Stomach smooth muscle (tissue), 2 donors: ENCODE results near the gene RBM33.

Experiments
- H3K27ac ChIP-seq: one replicate; pipeline ENCODE4 v1.7.0; 2013; ENCODE audit warnings: mild to moderate bottlenecking, low read length, inconsistent platforms
- H3K27me3 ChIP-seq, 2 donors: one replicate each; pipeline ENCODE4 v1.7.0; 2013; ENCODE audit warnings: low read length in 2 of 2; ENCODE audit not compliant: insufficient read depth in 2 of 2, control insufficient read depth in 1 of 2
- H3K36me3 ChIP-seq, 2 donors: one replicate each; pipeline ENCODE4 v1.7.0; 2013; ENCODE audit warnings: low read length in 2 of 2; ENCODE audit not compliant: control insufficient read depth in 2 of 2, insufficient read depth in 2 of 2
- H3K4me1 ChIP-seq: one replicate; pipeline ENCODE4 v1.7.0; 2013; ENCODE audit warnings: low read length; ENCODE audit not compliant: control insufficient read depth, insufficient read depth
- H3K4me3 ChIP-seq, 2 donors: one replicate each; pipeline ENCODE4 v1.7.0; 2013; ENCODE audit warnings: low read length in 2 of 2
- H3K9ac ChIP-seq, 2 donors: one replicate each; pipeline ENCODE4 v1.7.0; 2013; ENCODE audit warnings: low read length in 2 of 2, mild to moderate bottlenecking in 1 of 2
- H3K9me3 ChIP-seq, 2 donors: one replicate each; pipeline ENCODE4 v1.7.0; 2013; ENCODE audit warnings: low read length in 2 of 2; ENCODE audit not compliant: control insufficient read depth in 2 of 2
- donor health status: healthy.
- donor health status: Pancreatic carcinoma.

The RBM33 gene

DNA sequence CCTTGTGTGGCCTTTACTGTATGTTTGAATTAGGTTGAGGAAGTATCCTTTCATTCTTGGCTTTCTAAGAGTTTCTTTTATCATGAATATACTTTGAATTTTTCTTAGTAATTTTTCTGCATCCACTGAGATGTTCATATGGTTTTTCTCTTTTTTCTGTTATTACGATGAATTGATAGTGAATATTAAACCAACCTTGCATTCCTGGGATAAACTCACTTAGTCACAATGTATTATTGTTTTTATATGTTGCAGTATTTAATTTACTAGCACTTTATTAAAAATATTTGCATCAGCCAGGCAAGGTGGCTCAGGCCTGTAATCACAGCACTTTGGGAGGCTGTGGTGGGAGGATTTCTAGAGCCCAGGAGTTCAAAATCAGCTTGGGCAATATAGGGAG is 15.3 kb upstream of the RBM33 start:
- H3K9ac ChIP-seq, result no peak overlapping the region
- H3K27me3 ChIP-seq, result no peaks in the 10 kb centered on the region
- no peak overlapping the region for H3K27ac ChIP-seq
- H3K4me1 ChIP-seq, result no peaks in the 10 kb centered on the region
- H3K9me3 ChIP-seq, result peaks cover 4 to 9% of the 10 kb centered on the region in 2 donors
- no peak overlapping the region for H3K4me3 ChIP-seq
- no peaks in the 10 kb centered on the region for H3K36me3 ChIP-seq

DNA sequence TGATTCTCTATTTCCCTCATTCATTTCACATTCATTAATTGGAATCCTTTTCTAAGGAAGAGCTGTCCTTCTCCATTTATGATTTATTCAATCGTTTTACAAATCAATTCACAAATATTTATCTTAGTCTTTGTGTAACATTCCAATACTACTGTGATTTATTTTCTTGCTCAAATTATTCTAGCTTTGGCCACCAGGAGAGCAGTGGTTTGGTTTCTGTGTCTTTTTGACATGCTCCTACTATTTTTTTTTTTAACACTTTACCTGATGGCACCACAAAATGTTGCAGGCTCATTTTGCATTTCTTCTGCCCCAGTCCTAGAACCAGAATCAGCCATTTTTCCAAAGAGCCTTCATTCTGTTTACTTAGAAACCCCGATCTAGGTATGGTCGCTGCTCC is 13.3 kb upstream of the RBM33 start:
- Histone ChIP-seq H3K27ac (no peak overlapping the region), H3K4me3 (no peak overlapping the region), H3K9ac (no peak overlapping the region), H3K4me1 (no peaks in the 10 kb centered on the region), H3K9me3 (peaks cover 4% of the 10 kb centered on the region in 2 donors), H3K36me3 (no peaks in the 10 kb centered on the region), H3K27me3 (no peaks in the 10 kb centered on the region)

DNA sequence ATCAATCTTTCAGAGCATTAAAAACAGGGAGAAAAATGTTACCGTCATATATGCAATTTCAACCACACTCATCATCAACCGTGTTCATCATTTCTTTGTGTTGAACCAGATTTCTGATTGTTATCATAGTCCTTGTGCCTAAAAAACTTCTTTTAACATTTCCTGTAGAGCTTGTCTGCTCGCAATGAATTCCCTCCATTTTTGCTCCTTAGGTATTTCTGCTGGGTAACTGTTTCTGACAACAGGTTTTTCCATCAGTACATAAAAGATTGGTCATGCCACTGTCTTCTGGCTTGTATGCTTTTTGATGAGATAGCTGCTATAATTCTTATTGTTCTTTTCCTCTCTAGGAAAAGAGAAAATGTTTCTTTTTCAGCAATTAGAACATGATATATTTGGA is 8.6 kb upstream of the RBM33 start:
- peaks cover 0 to 5% of the 10 kb centered on the region in 2 donors for H3K36me3 ChIP-seq
- H3K4me1 ChIP-seq, result no peaks in the 10 kb centered on the region
- no peak overlapping the region for H3K4me3 ChIP-seq
- no peak overlapping the region for H3K9ac ChIP-seq
- no peak overlapping the region for H3K27ac ChIP-seq
- H3K27me3 ChIP-seq, result no peaks in the 10 kb centered on the region
- H3K9me3 ChIP-seq, result peaks cover 0 to 7% of the 10 kb centered on the region in 2 donors

DNA sequence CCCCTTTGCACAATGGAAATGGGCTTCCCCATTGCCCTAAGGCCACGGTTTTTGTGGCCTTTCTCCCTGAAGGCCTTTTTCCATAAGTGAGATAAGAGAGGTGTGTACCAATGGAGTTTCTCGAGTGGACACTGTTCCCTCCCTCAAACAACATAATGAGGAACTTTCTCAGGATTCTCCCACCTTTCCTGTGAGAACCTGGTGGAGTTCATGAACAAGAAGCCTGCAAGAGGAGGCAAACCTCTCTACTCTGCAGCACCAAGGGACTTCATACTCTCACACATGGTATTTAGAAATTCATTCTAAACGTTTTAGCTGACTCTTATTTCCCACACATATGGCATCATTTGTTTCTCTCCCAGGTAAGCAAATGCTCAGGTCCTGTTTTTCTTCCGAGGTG is 7.3 kb upstream of the RBM33 start:
- H3K4me3 ChIP-seq, result no peak overlapping the region
- H3K36me3 ChIP-seq, result peaks cover 4 to 8% of the 10 kb centered on the region in 2 donors
- H3K27me3 ChIP-seq, result no peaks in the 10 kb centered on the region
- no peaks in the 10 kb centered on the region for H3K4me1 ChIP-seq
- H3K27ac ChIP-seq, result no peak overlapping the region
- peaks cover 0 to 3% of the 10 kb centered on the region in 2 donors for H3K9me3 ChIP-seq
- no peak overlapping the region for H3K9ac ChIP-seq

DNA sequence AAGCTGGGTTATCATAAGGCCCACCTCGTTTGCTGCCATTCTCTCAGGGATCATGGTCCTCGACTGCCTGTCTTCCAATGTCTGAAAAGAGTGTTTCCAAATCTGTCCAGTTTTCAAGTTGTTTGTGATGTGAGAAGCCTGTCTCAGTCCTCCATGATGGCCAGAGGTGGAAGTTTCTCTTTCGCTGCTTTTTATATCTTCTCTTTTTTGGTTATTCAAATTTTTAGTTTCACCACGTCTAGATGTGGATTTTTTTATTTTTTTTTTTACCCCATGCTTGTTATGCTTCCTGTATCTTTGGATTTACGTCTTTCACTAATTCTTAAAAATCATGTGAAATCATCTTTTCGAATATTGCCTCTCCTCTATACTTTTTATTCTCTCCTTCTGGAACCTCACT is 6.1 kb upstream of the RBM33 start:
- Histone ChIP-seq H3K27me3 (no peaks in the 10 kb centered on the region), H3K4me1 (no peaks in the 10 kb centered on the region), H3K9ac (no peak overlapping the region), H3K9me3 (peaks cover 0 to 3% of the 10 kb centered on the region in 2 donors), H3K27ac (no peak overlapping the region), H3K36me3 (peaks cover 4 to 8% of the 10 kb centered on the region in 2 donors), H3K4me3 (no peak overlapping the region)

DNA sequence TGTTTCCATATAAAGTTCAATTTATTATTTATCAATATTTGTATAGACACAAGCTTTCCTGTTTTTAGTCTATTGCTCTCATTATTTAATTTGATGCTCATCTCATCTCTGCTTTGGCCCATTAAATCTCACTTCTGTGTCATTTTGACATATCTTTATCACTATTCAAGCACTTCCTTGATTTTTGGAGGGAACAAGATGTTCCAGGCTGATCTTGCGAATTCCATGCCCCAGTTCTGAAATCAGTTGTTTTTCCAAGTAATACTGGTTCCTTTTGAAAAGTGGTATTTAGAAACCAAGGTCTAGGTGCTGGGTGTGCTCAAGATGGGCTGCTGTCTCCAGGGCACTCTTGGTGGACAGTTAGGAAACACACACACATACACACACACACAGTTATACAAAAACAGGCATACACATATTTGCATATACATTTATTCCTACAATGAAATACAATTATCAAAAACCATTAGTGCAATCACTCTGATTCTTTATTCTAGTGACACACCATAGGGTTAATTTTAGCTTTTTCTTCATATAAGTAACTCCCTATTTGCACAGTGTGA is 4.4 kb upstream of the RBM33 start:
- Histone ChIP-seq H3K4me3 (no peak overlapping the region), H3K9ac (no peak overlapping the region), H3K9me3 (peaks cover 0 to 3% of the 10 kb centered on the region in 2 donors), H3K27me3 (no peaks in the 10 kb centered on the region), H3K27ac (no peak overlapping the region), H3K36me3 (peaks cover 4 to 8% of the 10 kb centered on the region in 2 donors), H3K4me1 (peaks cover 6% of the 10 kb centered on the region)

DNA sequence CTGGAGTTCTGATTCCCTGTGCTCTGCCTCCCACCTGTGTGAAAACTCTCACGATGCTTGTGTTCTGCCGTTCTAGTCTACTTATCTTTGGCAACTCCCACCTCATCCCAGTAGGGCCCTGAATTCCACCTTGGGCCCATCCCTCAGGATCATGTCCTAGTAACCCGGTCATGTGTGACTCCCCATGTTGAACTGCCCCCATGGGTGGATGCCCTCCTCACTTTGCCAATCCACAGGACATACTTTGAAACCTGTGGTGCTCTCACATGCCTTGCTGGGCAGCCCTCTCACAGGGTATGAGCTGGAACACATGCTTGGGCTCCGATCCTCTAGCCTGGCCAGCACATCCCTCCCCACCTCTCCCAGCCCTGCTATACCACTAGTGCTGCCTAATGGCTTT is 3.8 kb upstream of the RBM33 start:
- Histone ChIP-seq H3K4me3 (no peak overlapping the region), H3K27ac (no peak overlapping the region), H3K9me3 (peaks cover 0 to 3% of the 10 kb centered on the region in 2 donors), H3K36me3 (peaks cover 4 to 8% of the 10 kb centered on the region in 2 donors), H3K27me3 (no peaks in the 10 kb centered on the region), H3K4me1 (peaks cover 6% of the 10 kb centered on the region), H3K9ac (no peak overlapping the region)

DNA sequence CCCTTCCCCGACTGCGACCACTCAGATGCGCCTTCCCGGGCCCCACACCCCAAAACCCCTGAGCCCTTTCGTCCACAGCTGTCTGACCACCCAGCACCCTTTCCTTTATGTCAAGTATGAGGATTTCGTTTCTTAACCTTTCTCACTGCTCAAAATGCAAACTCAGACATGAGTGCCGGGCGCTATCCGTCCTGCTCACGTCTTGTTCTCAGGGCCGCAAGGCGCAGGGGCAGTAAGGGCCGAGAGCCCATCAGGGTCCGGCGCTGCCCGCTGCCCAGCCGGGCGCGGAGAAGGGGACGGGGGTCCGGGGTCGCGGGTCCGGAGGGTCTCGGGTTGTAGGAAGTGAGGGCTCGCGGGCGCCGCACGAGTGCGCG is 670 bp upstream of the RBM33 start:
- Histone ChIP-seq H3K27ac (peak overlapping the region; percentile 86), H3K36me3 (peaks cover 4 to 8% of the 10 kb centered on the region in 2 donors), H3K4me1 (peaks cover 10% of the 10 kb centered on the region), H3K27me3 (no peaks in the 10 kb centered on the region), H3K9ac (peak overlapping the region; percentile 81 to 97), H3K4me3 (peak overlapping the region; percentile 95 to 98), H3K9me3 (no peaks in the 10 kb centered on the region)

DNA sequence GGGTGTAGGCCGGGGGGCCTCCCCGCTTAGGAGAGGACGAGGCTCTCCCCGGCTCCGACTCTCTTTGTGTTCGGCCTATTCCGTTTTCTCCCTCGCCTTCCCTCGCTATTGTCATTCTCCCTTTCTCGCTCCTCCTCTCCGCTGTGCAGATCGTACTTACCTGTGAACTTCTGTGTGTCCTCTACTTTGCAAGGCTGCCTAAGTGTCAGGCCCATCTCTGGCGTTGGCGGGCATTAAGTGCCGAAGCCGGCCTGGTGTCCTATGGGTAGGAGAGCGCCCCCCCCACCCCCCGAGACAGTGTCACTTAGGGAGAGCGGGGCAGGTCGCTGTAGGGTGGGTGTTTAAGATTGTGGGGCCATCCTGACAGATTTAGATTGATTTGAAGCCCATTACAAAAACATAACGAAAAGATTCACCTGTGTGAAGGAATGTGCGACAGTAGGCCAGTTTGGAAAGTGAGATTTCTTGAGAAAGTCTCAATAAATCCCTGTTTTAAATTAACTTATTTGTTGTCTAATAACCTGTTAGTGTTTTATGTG is 579 bp downstream of the RBM33 start:
- H3K9ac ChIP-seq, result peak overlapping the region; percentile 81 to 97
- no peaks in the 10 kb centered on the region for H3K27me3 ChIP-seq
- H3K27ac ChIP-seq, result peak overlapping the region; percentile 86
- H3K36me3 ChIP-seq, result peaks cover 4 to 8% of the 10 kb centered on the region in 2 donors
- peak overlapping the region; percentile 95 to 98 for H3K4me3 ChIP-seq
- H3K4me1 ChIP-seq, result peaks cover 10% of the 10 kb centered on the region
- H3K9me3 ChIP-seq, result no peaks in the 10 kb centered on the region

DNA sequence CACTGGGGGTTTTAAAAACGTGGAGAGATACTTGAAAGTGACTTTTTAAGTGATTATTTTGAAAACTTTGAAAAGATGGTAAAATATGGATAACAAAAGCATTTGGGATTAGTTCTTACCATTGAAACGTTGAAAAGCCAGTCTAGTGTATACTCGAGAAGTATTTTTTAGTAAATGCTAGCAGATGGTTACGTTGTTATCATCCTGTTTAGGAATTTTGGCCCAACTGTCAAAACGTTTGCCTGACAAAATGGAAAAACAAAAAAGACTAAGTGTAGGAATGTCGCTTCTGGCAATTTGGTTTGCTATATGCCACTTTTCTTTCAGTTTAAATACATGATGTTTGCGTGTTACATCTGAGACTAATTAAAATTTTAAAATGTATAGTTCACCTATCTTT is 1.2 kb downstream of the RBM33 start:
- Histone ChIP-seq H3K4me3 (peak overlapping the region; percentile 95 to 98), H3K9me3 (no peaks in the 10 kb centered on the region), H3K4me1 (peaks cover 10% of the 10 kb centered on the region), H3K27ac (no peak overlapping the region), H3K9ac (peak overlapping the region; percentile 81 to 97), H3K27me3 (no peaks in the 10 kb centered on the region), H3K36me3 (peaks cover 4% of the 10 kb centered on the region in 2 donors)

DNA sequence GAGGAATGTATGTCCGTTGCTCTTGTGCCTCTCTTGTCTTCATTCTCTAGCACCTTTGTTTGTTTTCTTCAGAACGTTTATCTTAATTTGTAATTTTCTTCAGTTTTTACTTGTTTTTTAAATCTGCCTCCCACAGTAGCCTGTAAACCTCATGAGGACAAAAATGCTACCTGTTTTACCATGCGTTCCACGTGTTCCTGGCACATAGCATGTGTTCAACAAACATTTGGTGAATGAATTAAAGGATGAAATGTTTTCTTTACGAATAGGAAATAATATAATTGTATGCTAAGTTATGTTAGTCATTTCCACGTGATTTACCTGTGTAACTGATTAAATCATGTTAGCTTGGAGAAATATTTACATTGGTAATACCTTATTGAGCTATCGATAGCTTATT is 2.2 kb downstream of the RBM33 start:
- Histone ChIP-seq H3K9me3 (no peaks in the 10 kb centered on the region), H3K27me3 (no peaks in the 10 kb centered on the region), H3K27ac (no peak overlapping the region), H3K4me3 (no peak overlapping the region), H3K4me1 (peaks cover 10% of the 10 kb centered on the region), H3K36me3 (peaks cover 0 to 3% of the 10 kb centered on the region in 2 donors), H3K9ac (no peak overlapping the region)
